Ishikawa (cell line): ENCODE data around the gene PDGFC.

Experiments used
- CEBPB ChIP-seq: IDR thresholded peaks from 2 replicates; pipeline ENCODE4 v1.6.1; 2012
- CREB1 ChIP-seq: IDR thresholded peaks from 2 replicates; pipeline ENCODE4 v1.6.1; 2012; ENCODE audit warnings: low read depth
- EGR1 ChIP-seq: IDR thresholded peaks from 2 replicates; pipeline ENCODE4 v1.6.1; 2012
- EP300 ChIP-seq: IDR thresholded peaks from 2 replicates; pipeline ENCODE4 v1.6.1; 2012; ENCODE audit warnings: borderline replicate concordance
- FOXM1 ChIP-seq: IDR thresholded peaks from 2 replicates; pipeline ENCODE4 v1.6.1; 2012; ENCODE audit warnings: low read depth, borderline replicate concordance
- NFIC ChIP-seq: IDR thresholded peaks from 2 replicates; pipeline ENCODE4 v1.6.1; 2012
- RAD21 ChIP-seq: IDR thresholded peaks from 2 replicates; pipeline ENCODE4 v1.6.1; 2012; ENCODE audit warnings: low read depth
- TAF1 ChIP-seq: IDR thresholded peaks from 2 replicates; pipeline ENCODE4 v1.6.1; 2012; ENCODE audit warnings: low read depth, mild to moderate bottlenecking
- TCF12 ChIP-seq: IDR thresholded peaks from 2 replicates; pipeline ENCODE4 v1.6.1; 2012; ENCODE audit warnings: low read depth
- TEAD4 ChIP-seq: IDR thresholded peaks from 2 replicates; pipeline ENCODE4 v1.6.1; 2012
- YY1 ChIP-seq: IDR thresholded peaks from 2 replicates; pipeline ENCODE4 v1.6.1; 2012; ENCODE audit warnings: low read depth
- ZBTB7A ChIP-seq: IDR thresholded peaks from 2 replicates; pipeline ENCODE4 v1.6.1; 2012; ENCODE audit warnings: low read depth
- TF ChIP-seq, protein P1 (sequence below): IDR thresholded peaks from 2 replicates; pipeline ENCODE4 v1.6.1; 2012
- TF ChIP-seq, protein P2 (sequence below): IDR thresholded peaks from 2 replicates; pipeline ENCODE4 v1.6.1; 2012
- TF ChIP-seq, protein P3 (sequence below): IDR thresholded peaks from 2 replicates; pipeline ENCODE4 v1.6.1; 2012; ENCODE audit warnings: low read depth, mild to moderate bottlenecking

Gene PDGFC

DNA sequence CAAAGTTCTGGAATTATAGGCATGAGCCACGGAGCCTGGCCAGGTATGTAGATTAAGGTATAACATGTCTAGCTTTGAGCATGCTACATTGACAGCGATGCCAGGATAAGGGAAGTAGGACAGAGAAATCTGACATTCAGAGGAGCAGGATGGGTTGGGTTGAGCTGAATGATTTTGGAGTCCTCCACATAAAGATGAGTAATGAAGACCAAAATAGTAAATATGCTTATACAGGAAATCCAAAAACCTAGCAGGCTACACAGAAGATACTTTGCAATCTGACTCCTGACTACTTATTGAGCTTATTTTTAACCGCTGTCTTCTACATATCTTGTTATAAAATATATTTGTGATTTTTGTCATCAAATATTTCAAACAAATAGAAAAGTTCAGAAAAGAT, 69.7 kb downstream of the PDGFC start:
- TF ChIP-seq CREB1 = no peak
- TF ChIP-seq, protein P1, sequence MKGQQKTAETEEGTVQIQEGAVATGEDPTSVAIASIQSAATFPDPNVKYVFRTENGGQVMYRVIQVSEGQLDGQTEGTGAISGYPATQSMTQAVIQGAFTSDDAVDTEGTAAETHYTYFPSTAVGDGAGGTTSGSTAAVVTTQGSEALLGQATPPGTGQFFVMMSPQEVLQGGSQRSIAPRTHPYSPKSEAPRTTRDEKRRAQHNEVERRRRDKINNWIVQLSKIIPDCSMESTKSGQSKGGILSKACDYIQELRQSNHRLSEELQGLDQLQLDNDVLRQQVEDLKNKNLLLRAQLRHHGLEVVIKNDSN = no peak
- TF ChIP-seq EGR1 = no peak
- TF ChIP-seq, protein P2, sequence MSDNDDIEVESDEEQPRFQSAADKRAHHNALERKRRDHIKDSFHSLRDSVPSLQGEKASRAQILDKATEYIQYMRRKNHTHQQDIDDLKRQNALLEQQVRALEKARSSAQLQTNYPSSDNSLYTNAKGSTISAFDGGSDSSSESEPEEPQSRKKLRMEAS = no peak
- no peak for TF ChIP-seq TCF12
- no peak for TF ChIP-seq EP300

DNA sequence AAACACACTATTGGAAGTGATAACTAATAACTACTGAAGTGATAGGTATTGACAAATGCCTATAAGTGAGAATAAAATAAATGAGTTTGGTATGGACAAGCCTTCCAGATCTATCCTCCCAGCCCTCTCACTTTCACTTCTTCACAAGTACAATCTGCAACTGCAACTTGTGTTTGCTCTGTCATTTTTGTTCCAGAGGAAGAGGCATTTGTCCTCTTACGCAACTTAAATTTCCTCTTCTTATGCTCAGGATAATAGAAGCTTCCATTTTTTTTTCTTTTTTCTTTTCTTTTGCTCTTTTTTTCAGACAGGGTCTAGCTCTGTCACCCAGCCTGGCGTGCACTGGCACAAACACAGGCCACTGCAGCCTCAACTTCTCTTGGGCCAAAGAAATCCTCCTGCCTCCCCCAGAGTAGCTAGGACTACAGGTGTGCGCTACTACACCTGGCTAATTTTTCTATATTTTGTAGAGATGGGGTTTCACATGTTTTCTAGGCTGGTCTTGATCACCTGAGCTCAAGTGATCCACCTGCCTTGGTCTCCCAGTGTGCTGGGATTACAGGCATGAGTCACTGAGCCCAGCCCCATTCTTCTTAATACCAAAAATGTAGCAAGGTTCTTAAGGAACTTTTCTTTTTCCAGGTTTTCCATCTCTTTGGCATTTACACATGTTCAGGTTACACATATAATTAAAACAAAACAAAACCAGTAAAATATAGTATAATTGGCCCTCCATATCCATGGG, 73.1 kb downstream of the PDGFC start:
- TF ChIP-seq CEBPB (peak; percentile 70), FOXM1 (no peak)

DNA sequence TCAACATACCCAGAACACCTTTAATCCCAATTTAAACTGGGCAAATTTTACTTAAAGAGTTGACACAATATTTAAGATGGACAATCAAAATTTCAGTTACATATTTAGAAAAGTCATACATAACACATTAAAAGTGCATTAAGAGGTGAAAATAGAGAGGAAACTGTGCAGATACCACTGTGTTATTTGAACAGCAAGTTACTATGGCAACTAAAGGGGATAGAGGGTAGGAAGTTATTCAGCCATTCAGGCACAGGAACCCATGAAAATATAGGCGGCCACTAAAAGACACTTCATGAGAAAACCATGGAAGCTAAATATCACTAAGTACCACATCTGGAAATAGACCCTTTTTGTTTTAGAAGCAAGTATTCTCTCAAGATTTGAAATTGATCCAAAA, 75.1 kb downstream of the PDGFC start:
- TF ChIP-seq, protein P1 = no peak
- TF ChIP-seq EGR1 (no peak), FOXM1 (no peak)

DNA sequence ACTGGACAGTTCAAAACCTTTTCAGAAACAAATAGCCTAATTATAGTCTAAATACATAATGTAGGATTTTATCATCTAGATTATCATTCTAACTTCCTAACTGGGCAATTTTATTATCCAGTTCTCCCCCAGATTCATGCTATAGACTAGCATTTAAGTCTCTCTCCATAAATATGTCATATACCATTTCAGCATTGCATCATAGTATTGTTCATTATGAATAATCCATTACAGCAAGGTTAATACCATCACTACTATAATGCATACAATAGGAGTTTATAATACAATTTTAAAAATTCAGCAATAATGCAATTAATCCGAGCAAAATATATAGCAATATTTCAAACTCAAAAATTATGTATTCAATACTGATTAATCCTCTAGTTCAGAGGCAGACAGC, 77.4 kb downstream of the PDGFC start:
- TF ChIP-seq, protein P2 = no peak
- TF ChIP-seq EGR1 = no peak
- no peak for TF ChIP-seq TAF1
- TF ChIP-seq YY1 = no peak
- no peak for TF ChIP-seq TCF12
- no peak for TF ChIP-seq TEAD4
- no peak for TF ChIP-seq CEBPB
- TF ChIP-seq, protein P1 = no peak
- TF ChIP-seq RAD21 = no peak
- TF ChIP-seq EP300 = no peak
- no peak for TF ChIP-seq NFIC

DNA sequence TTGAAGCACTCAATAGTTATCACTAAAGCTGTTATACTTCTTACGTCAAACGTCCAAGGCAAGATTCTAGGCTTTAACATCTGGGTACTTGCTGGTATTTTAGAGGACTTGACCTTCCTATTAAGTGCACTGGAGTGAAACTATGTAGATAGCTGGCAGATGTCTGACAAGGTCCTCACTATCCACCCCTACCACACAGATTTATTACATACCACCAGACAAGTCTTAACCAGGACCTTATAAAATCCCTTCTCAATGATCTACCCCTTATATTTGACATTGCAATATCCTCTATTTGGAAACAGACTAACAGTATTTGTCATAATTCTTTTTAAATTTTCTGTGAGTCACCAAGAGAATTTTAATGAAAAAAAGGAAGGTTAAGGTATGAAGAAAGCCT, 78.8 kb downstream of the PDGFC start:
- TF ChIP-seq, protein P2 = no peak
- no peak for TF ChIP-seq FOXM1
- TF ChIP-seq EGR1 = no peak
- TF ChIP-seq TAF1 = no peak
- no peak for TF ChIP-seq CREB1
- TF ChIP-seq, protein P3, sequence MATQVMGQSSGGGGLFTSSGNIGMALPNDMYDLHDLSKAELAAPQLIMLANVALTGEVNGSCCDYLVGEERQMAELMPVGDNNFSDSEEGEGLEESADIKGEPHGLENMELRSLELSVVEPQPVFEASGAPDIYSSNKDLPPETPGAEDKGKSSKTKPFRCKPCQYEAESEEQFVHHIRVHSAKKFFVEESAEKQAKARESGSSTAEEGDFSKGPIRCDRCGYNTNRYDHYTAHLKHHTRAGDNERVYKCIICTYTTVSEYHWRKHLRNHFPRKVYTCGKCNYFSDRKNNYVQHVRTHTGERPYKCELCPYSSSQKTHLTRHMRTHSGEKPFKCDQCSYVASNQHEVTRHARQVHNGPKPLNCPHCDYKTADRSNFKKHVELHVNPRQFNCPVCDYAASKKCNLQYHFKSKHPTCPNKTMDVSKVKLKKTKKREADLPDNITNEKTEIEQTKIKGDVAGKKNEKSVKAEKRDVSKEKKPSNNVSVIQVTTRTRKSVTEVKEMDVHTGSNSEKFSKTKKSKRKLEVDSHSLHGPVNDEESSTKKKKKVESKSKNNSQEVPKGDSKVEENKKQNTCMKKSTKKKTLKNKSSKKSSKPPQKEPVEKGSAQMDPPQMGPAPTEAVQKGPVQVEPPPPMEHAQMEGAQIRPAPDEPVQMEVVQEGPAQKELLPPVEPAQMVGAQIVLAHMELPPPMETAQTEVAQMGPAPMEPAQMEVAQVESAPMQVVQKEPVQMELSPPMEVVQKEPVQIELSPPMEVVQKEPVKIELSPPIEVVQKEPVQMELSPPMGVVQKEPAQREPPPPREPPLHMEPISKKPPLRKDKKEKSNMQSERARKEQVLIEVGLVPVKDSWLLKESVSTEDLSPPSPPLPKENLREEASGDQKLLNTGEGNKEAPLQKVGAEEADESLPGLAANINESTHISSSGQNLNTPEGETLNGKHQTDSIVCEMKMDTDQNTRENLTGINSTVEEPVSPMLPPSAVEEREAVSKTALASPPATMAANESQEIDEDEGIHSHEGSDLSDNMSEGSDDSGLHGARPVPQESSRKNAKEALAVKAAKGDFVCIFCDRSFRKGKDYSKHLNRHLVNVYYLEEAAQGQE = no peak
- no peak for TF ChIP-seq TCF12
- TF ChIP-seq, protein P1 = no peak
- no peak for TF ChIP-seq RAD21
- no peak for TF ChIP-seq YY1
- TF ChIP-seq ZBTB7A = no peak
- no peak for TF ChIP-seq NFIC
- no peak for TF ChIP-seq TEAD4
- TF ChIP-seq CEBPB = no peak
- TF ChIP-seq EP300 = no peak

DNA sequence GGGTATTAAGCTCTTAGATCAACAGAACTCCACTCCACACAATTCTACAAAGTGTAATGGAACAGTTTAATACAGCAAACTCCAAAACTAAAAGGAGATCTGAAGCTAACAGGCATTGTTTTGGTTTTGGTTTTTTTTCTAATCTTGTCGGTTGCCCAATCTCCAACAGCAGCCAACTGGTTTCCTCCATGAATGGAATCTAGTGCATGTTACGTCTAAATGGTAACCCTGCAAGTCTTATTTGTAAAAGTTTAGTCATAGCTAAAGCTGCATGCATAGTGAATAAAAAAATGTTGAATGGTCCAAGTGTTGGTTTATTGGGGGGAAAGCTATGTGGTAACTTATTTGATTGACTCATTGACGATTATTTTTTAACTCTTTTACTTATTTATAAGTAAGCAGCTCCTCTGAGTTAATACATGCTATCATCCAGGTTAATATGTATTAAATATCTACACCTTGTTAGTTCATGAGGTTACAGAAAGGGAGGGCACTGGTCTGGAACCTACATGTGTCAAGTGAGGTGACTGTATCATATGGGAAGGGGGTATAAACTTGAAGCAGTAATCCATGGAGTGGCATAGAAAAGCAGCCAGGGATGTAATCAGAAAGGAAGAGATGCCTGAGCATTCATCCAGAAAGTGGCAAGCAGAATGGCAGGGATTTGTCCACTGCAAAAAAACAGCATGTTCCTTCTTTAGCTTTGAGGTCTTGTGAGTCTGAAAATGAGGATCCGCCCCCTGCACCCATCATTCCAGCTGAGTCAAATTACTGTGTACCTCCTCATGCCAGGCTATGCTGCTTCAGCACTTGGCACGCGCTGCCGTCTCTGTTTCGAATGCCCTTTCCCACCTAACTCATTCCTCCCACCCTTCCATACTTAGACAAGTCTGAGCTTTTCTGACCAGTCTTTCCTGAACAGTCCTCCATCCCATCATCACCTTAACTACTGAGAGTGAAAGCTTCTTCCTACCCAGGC, 81.7 kb downstream of the PDGFC start:
- TF ChIP-seq CEBPB = peak; percentile 16; the same call in 1 of the 2 replicates
- TF ChIP-seq FOXM1 = no peak
- TF ChIP-seq RAD21 = no peak
- TF ChIP-seq ZBTB7A = no peak
- no peak for TF ChIP-seq TCF12
- TF ChIP-seq, protein P2 = 0 out of 2 replicates have a peak, but pooled peaks have one; percentile 15
- TF ChIP-seq EP300 = no peak
- no peak for TF ChIP-seq TAF1
- TF ChIP-seq CREB1 = no peak
- TF ChIP-seq, protein P1 = no peak
- TF ChIP-seq TEAD4 = peak; percentile 10; the same call in 1 of the 2 replicates
- TF ChIP-seq EGR1 = no peak
